NCI-H146 (cell line): Measurements from ENCODE around the gene GET4.

Experiments used
- DNase-seq: peaks from one replicate; lab custom pipeline; 2025; lab: John Stamatoyannopoulos, UW

The GET4 gene

GRCh38 chr7:876077-876971, at the start of gene GET4:
GET4 (plus strand) TSS chr7:876554; CDS start chr7:876646, 92 bp downstream.
- DNase-seq = peak; percentile 92

DNA sequence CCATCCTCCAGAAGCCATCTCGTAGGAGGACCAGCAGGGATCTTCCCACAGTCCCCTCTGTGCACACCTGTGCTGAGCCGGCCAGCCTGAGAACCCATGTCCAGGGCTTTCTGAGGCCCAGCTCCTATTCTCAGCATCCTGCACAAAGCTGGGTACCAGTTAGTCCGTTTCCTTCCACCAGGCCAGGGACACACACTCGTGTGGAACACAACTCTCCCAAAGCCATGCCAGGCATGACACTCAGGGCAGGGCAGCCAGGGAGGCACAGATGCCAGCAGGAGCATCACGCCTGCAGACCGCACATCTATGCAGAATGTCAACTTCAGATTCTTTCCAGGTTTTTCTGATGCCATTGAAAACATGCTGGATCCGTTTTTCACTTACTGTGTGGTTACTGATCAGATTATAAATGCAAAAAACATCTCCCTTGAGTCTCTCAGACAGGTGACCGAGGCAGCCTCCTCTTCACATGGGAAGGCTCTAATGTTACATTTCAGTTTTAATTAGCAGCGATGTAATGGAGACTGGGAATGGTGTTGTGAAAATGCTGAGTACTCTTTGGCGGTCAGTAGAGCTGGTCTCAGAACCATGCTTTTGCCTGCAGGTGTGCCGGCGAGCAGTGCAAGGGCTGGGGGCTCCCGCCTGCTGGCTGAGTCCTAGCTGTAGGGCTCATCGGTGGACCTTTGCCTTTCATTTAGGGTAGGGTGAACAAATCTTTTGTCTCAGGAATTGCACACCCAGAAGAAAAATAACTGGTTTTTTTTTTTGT, 47.4 kb upstream of the GET4 start:
- DNase-seq = no peak

- DNase-seq = no peak
Measured at GRCh38 chr7:830069-830468, 46.3 kb upstream of the GET4 start.

DNA sequence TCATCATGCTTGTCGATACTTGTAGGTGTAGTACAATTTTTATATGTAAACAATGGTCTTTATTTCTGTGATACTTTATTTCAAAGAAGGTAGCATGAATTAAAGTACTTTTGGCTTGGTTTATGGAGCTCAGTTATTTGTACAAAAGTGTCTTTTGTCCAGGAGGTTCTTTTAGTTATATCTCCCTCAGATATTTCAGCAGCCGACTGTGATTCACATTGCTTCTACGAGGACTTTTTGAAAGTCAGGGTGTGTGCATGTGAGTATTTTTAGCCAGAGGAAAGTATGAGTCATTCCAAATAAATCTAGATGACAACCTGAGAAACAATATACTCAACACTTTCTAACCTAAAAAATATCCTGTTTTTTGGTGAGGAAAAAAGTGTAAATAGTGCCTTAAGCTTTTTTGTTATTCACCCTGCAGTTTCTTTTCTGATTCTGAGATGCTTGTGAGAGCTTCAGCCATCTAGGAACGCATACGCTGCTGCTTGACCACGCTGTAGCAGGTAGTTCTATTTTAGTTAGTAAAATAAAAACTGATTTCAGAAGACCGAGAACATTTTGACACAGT, 44.7 kb upstream of the GET4 start:
- no peak for DNase-seq

DNA sequence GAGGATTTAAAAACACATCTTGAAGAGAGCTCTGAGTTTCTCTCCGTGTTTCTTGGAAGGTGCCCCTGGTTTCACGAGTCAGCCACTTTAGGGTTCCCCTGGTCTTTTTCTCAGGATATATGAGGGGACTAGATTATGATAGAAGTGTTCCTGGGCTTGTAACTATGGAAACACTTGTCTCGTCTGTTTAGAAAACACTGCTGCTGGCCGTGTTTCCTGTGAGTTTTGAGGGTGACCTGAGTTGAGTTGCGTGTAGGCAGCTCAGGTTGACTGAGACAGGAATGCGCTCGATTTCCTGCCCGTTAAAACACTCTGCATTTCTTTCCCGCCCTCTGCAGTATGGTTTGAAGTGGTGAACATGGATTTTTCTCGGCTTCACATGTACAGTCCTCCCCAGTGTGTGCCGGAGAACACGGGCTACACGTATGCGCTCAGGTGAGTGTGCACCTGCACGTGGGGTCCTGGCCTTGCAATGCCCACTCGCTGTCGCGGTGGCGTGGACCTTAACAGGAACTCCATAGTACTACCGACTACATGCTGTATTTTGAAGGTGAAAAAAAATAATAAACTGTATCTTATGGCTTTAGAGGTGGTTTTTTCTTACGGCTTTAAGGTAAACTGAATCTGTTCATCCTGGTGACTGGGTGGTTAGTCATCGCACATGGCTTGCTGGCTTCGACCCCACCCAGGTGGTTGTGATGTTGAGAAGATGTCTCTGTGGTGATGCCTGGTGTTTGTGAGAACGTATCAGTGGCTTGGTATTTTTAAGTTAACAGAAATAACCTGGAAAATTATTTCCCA, 44.0 kb upstream of the GET4 start, which contains the start of gene SUN1:
Gene SUN1, plus strand, starts transcription at position 310 of the 801 bp plus-strand sequence. Its CDS starts 49 bp downstream, at position 359.
- no peak for DNase-seq

DNA sequence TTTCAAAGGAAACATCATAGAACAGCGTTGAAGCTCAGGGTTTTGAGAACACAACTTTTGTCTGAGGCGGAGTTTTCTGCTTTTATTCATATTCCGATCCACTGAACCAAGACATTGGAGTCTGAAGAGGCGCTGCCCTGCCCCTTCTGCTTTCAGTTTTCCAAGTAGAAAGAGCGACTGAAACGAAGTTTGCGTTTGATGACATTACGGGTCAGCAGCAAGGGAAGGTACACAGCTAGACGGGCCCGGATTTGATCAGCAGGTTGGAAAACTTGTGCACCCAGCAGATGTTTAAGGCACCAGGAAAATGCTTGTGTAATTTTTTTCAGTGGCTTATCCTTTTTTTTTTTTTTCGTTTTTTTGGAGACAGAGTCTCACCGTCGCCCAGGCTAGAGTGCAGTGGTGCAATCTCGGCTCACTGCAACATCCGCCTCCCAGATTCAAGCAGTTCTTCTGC, 43.4 kb upstream of the GET4 start:
- DNase-seq = no peak

- DNase-seq = no peak
Measured at GRCh38 chr7:833601-834258, 42.6 kb upstream of the GET4 start.

DNA sequence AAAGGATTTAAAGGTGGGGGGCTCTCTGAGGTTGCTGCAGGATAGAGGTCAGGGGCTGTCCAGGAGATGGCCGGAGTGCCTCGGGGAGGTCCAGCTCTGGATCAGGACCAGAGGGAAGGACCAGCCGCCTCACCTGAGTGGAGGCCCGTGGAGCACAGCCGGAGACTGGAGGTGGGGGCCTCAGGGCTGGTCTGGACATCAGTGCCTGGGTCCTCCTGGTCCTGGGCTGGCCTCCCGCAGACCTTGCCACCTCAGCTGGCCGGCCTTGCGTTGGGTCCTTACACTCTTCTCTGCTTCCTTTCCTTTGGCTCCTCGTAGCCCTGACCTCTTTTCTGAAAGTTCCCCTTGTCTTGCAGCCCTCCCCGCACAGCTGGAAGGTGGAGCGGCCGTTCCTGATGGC, 42.1 kb upstream of the GET4 start:
- no peak for DNase-seq

DNA sequence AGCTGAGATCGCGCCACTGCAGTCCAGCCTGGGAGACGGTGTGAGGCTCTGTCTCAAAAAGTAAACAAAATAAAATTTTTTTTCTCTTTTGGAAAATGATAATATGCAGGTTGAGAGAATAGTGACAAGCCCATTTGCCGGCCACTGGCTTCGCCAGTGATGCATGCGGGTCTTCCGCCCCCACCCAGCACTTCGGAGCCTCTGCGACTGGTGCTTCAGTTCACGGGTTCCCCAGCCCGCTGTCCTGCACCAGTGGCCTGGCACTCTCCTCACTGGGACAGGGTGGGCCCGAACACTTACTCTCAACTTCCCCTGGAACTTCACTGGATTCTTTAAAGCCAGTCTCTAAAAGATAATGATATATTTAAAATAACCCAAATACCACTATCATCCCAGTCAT, 41.3 kb upstream of the GET4 start:
- no peak for DNase-seq

DNA sequence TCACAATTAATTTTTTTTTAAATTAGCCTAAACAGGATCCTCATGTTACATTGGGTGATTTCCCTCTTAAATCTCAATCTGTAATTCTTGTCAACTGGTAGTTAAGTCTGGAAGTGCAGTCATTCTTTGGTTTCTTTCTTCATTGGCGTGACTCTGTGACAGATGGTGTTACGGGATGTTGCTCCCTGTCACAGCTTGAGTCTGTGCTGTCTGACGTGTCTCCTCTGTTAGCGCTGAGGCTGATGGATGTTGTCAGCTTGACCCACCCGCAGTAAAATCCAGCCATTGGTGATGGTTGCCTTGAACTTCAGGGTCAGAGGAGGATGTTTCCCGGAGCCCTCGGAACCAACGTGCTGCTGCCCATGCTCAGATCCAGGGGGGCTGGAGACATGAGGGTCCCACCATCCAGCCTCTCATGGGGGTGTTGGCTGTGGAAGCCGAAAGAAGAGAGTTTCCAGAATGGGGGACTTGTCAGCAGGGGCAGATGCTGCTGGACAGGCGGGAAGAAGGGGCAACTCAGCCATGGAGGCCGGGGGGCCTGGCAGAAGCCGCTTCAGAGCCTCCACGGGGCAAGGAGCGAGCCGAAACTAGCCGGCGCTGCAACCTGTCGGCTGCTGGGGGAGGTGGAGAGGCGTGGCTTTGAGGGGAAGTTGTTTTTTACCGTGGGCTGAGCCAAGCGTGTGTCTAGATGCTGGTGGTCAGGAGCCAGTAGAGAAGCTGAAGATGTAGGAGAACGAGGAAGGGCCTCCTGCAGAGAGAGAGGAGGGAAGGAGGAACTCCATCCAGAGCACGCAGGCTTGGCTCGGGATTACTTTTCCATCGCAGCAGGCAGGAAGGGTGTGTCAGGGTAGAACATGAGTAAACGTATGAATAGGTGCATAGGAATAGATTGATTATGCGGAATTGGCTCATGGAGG, 40.6 kb upstream of the GET4 start:
- no peak for DNase-seq

- DNase-seq = no peak
Measured at GRCh38 chr7:836429-836828, 39.9 kb upstream of the GET4 start.

- no peak for DNase-seq
Measured at GRCh38 chr7:837001-837400, 39.4 kb upstream of the GET4 start.

DNA sequence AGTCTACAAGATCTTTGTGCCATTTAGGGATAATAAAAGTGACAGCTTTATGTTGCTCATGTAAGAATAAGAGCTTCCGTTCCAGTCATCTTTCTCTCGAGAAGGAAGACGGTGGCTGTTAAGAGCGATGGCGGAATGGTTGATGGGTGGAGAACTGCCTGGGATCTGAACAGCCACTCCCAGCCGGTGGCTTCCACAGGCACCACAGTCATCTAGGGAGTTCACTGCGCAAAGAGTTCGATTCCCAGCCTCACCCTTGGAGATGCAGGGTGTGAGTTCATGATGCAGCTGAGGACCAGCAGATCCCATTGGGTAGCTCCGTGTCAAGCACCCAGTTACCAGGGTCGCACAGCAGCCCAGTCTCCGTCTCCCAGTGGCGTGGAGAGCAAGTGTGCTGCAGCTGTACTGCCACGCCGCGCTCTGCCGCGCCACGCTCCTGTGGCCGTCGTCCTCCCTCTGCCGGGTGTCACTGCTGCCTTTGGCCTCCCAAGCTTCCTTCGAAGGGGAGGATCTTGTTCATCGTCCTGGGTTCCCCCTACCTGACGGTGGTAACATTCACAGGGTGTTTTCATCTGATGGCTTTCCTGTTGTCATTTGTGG, 36.3 kb upstream of the GET4 start:
- DNase-seq = no peak

- DNase-seq = no peak
Measured at GRCh38 chr7:841943-842342, 34.4 kb upstream of the GET4 start.

GRCh38 chr7:842431-843031, 33.8 kb upstream of the GET4 start:
- no peak for DNase-seq

GRCh38 chr7:843230-843629, 33.1 kb upstream of the GET4 start:
- no peak for DNase-seq

- no peak for DNase-seq
Measured at GRCh38 chr7:844043-844442, 32.3 kb upstream of the GET4 start.

GRCh38 chr7:844514-844913, 31.8 kb upstream of the GET4 start:
- DNase-seq = no peak

GRCh38 chr7:845091-845490, 31.3 kb upstream of the GET4 start:
- no peak for DNase-seq
